MG63 (cell line): Measurements from ENCODE around the gene PLAC8L1. TPM values are rescaled to one million over a fixed set of nuclear protein-coding genes. Genes with fewer than 3 reads are reported as not detected.

Source experiments
- DNase-seq: peaks from one replicate; pipeline ENCODE4 v3.0.0-alpha.2; 2020
- H3K27me3 ChIP-seq: fragments of 250-450 bp; sonication (Bioruptor Pico); 2 replicates; pipeline ENCODE4 v1.5.1; 2020; ENCODE audit warnings: mild to moderate bottlenecking, moderate library complexity
- H3K36me3 ChIP-seq: fragments of 250-450 bp; sonication (Bioruptor Pico); 2 replicates; pipeline ENCODE4 v1.5.1; 2020; ENCODE audit warnings: mild to moderate bottlenecking, moderate library complexity
- H3K4me3 ChIP-seq: fragments of 250-450 bp; sonication (Bioruptor Pico); 2 replicates; pipeline ENCODE4 v1.5.1; 2020; ENCODE audit warnings: mild to moderate bottlenecking, moderate library complexity
- H3K9me3 ChIP-seq: fragments of 250-450 bp; sonication (Bioruptor Pico); 2 replicates; pipeline ENCODE4 v1.5.1; 2020; ENCODE audit warnings: mild to moderate bottlenecking, moderate library complexity
- total RNA-seq: library from RNA; depleted of rRNA; stranded (reverse); fragments of >200 nt; shearing (Covaris generic); gene quantifications from 2 replicates; pipeline ENCODE4 v1.2.3, GENCODE V29; 2014; ENCODE audit warnings: low replicate concordance

PLAC8L1 gene
- total RNA-seq, 1 experiment from 2014 or later, result not detected

DNA sequence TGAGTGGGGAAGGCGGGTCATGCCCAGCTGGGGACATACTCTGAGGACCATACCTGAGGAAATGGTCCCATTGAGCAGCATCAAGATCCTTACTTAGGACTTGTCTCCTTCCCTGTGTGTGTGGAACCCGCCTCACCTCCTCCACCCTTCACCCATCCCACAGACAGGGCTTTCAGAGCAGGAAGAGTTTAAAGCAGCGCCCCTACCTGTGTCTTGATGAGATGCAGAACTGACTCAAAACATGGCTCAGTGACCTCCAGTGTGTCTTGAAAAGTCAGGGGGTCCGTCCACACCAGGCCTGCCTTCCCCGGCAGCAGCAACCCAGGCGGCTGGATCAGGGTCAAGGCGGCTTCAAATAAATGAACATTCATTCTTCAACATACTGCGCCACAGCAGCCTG is 38.4 kb downstream of the PLAC8L1 start:
- Histone ChIP-seq H3K4me3 (no peak overlapping the region), H3K27me3 (peaks cover 5% of the 10 kb centered on the region; the same call in 1 of the 2 replicates), H3K9me3 (no peaks in the 10 kb centered on the region), H3K36me3 (no peaks in the 10 kb centered on the region)
- no peak for DNase-seq

DNA sequence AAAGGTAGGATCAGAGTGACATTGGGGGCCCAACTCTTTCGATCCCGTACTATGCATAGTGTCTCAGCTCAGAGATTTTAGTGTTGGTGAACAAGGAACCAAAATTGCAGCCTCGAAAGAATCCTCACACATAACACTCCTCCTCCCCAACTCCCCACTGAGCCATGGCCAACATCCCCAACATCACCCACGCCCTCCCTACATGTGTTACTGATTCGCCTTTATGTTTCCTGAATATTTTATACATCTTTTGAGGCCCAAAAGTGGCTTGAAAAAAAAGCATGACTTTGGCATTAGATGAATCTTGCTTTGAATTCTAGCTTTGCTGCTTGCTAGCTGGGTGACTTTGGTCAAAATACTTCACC is 45.2 kb downstream of the PLAC8L1 start:
- DNase-seq, result no peak
- H3K4me3 ChIP-seq, result no peak overlapping the region
- peaks cover under 1% of the 10 kb centered on the region for H3K27me3 ChIP-seq
- H3K36me3 ChIP-seq, result no peaks in the 10 kb centered on the region
- no peaks in the 10 kb centered on the region for H3K9me3 ChIP-seq

DNA sequence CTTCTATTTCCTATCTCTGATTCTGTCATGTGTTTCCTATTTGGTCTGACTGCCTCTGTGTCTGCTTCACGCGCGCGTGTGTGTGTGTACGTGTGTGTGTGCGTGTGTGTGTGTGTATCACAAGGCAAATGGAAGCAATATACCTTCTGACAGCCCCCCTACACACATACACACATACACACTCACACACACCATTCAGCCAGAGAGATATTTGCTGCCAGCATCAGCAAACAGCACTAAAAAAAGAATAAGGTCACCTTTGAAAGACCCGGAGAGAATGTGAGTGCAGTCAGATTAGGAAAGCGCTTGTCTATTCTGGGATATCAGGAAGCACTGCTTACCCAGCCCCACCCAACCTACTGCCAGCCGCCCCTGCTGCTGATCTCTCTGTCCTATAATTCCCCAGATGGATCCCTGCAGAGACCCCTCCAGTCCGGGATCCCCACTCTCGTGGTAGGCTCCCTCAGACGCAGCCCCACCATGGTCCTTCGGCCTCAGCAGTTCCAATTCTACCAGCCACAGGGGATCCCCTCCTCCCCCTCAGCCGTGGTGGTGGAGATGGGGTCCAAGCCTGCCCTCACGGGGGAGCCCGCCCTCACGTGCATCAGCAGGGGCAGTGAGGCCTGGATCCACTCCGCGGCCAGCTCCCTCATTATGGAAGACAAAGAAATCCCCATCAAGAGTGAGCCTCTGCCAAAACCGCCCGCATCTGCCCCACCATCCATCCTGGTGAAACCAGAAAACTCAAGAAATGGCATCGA is 45.7 kb downstream of the PLAC8L1 start:
- Histone ChIP-seq H3K9me3 (no peaks in the 10 kb centered on the region), H3K4me3 (no peak overlapping the region), H3K27me3 (no peaks in the 10 kb centered on the region; the same call in 1 of the 2 replicates), H3K36me3 (no peaks in the 10 kb centered on the region)
- no peak for DNase-seq

DNA sequence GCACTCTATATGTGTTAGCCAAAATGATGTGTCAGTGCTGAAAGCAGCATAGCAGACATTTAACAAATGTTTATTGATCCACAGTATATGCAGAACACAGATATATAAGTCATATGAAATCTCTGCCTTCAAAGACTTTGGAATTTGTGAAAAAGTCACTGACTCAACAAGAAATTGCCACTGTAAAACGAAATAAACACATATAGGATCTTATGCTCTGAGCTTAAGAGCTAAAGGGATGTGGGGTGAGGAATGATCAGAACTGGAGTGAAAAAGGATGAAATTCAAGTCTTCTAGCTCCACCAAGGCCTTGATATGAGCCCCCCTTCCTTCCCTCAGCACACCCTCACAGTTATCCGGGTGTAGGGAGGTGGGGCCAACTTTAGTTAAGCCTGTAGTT is 49.9 kb downstream of the PLAC8L1 start:
- DNase-seq, result no peak
- H3K4me3 ChIP-seq, result no peak overlapping the region
- H3K27me3 ChIP-seq, result no peaks in the 10 kb centered on the region; the same call in 1 of the 2 replicates
- H3K9me3 ChIP-seq, result no peaks in the 10 kb centered on the region
- no peaks in the 10 kb centered on the region for H3K36me3 ChIP-seq

DNA sequence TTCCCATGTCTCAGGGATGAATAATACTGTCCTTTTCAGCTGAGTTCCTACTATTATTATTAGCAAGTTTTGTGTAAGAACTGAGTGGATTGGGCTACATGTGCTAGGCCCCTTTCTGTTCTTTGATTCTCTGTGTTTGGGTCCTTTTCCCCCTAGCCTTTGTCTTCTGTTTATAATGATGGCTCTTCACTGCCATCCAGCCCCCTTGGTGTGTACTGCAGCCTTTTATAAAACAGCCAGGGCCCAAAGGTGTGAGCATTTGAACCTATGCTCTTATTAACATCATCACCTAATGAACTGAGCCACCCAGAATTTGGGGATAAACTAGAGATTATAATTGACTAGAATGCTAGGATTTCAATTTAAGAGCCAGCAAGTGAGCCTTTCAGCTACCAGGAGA is 52.6 kb downstream of the PLAC8L1 start:
- Histone ChIP-seq H3K27me3 (no peaks in the 10 kb centered on the region), H3K4me3 (no peak overlapping the region), H3K9me3 (no peaks in the 10 kb centered on the region), H3K36me3 (no peaks in the 10 kb centered on the region)
- DNase-seq, result no peak

DNA sequence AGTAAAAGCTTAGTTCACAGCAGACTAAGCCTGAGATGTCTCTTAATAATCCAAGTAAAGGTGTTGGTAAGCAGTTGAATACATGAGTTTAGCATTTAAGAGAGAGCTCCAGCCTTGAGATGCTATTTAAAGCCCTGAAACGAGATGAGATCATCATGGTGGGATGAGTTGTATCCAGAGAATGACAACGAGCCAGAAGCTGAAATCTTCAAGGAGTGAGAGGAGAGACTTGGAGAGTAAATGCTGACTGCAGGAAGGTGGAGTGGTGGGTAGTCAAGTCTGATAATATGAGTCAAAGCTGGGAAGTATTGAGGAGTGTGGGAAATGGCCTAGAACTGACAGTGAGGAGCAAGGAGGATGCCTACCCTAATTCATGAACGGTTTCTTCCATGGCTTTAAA is 53.7 kb downstream of the PLAC8L1 start:
- H3K9me3 ChIP-seq, result no peaks in the 10 kb centered on the region
- no peaks in the 10 kb centered on the region for H3K27me3 ChIP-seq
- DNase-seq, result no peak
- H3K4me3 ChIP-seq, result no peak overlapping the region
- H3K36me3 ChIP-seq, result no peaks in the 10 kb centered on the region

DNA sequence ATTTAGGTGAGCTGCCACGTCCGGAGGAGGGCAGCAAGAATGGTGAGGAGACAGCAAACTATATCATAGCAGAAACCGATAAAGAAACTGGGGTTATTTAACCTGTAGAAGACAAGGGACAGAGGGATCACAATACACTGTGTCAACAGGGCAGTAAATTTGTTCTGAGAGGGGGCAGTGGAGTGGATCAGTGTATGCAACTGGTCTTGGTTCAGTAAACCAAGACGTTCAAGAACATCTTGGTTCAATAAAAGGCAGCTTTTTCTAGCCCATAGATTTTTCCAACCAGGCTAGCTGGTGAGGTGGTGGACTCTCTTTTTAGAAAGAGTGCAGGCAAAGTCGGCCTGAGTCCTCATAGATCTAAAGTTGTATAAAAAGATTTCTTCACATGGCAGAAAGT is 55.3 kb downstream of the PLAC8L1 start:
- DNase-seq, result no peak
- Histone ChIP-seq H3K36me3 (no peaks in the 10 kb centered on the region), H3K27me3 (no peaks in the 10 kb centered on the region), H3K4me3 (no peak overlapping the region), H3K9me3 (no peaks in the 10 kb centered on the region)

DNA sequence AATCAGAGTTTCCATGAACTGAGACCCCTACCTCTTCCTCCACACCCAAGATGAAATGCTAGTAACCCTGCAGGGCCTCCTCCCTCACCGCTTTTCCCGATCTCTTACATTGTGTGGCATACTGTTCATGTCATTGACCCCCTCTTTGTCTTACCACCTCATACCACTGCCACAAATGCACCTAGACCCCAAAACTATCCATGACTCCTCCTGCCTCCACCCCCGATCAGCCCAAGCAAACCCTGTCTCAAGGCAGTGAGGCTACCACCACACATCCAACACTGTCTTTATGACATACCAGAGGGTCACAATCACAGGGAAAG is 55.7 kb downstream of the PLAC8L1 start:
- Histone ChIP-seq H3K36me3 (no peaks in the 10 kb centered on the region), H3K4me3 (no peak overlapping the region), H3K27me3 (no peaks in the 10 kb centered on the region), H3K9me3 (no peaks in the 10 kb centered on the region)
- DNase-seq, result no peak

DNA sequence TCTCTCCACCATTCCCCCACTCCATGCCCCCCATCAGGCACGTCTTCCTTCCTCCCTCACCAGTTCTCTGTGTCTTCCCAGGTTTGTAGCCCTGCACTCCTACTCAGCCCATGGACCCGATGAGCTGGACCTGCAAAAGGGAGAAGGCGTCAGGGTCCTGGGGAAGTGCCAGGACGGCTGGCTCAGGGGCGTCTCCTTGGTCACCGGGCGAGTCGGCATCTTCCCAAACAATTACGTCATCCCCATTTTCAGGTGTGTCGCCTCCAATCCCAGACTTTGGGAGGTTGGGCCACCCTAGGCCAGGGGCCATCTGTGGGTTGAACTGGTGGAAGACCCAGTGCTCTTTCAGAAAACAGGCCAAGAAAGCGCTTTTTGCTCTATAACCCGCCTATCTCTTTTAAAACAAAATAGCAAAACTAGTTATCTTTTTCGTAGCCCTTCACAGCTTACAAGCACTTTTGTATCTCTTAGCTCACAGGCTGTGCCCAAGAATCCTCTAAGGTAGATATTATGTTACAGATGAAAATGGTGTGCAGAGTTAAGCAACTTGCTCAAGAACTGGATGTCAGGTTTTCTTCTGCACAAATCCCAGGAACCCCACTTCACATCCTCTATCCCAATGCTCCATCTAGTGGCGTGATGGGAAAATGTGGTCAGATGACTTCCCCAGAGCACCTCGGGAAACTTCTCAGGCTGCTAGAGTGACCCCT is 56.2 kb downstream of the PLAC8L1 start:
- Histone ChIP-seq H3K4me3 (no peak overlapping the region), H3K9me3 (no peaks in the 10 kb centered on the region), H3K27me3 (no peaks in the 10 kb centered on the region), H3K36me3 (no peaks in the 10 kb centered on the region)
- DNase-seq, result peak; percentile 44

DNA sequence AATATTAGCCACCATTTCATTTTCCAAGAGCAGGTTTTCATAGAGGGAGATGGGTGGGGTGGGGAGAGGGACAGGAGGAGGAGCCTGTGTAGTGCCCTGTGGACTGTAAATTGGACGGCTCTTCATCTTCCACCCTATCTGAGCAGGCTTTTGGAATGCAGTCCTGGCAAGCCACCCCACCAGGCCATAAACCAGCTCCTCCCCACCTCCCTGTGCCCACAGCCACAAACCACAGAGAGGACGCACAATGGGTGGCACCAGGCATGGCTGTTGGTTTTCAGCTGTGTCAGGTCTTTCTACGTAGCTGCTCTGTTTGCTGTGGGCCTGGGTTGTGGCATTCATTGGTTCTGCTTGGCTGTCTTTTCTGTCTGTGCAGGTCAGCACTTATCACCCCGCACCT is 58.0 kb downstream of the PLAC8L1 start:
- Histone ChIP-seq H3K9me3 (no peaks in the 10 kb centered on the region), H3K36me3 (no peaks in the 10 kb centered on the region), H3K4me3 (no peak overlapping the region), H3K27me3 (no peaks in the 10 kb centered on the region)
- no peak for DNase-seq

DNA sequence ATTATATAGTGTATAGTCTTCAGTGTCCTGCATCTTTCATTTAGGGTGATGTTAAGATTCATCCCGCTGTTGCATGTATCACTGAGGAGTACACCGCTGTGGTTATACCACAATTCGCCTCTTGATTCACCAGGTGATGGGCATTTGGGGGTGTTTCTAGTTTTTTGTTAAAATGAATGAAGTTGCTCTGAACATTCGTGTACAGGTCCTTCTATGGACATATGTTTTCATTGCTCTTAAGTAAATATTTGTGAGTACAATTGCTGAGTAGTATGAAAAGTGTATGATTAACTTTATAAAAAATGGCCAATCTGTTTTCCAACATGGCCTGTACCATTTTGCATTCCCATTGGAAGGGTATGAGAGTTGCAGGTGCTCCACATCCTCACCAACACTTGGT is 61.7 kb downstream of the PLAC8L1 start:
- no peak for DNase-seq
- no peaks in the 10 kb centered on the region for H3K36me3 ChIP-seq
- H3K9me3 ChIP-seq, result no peaks in the 10 kb centered on the region
- no peak overlapping the region for H3K4me3 ChIP-seq
- H3K27me3 ChIP-seq, result no peaks in the 10 kb centered on the region

DNA sequence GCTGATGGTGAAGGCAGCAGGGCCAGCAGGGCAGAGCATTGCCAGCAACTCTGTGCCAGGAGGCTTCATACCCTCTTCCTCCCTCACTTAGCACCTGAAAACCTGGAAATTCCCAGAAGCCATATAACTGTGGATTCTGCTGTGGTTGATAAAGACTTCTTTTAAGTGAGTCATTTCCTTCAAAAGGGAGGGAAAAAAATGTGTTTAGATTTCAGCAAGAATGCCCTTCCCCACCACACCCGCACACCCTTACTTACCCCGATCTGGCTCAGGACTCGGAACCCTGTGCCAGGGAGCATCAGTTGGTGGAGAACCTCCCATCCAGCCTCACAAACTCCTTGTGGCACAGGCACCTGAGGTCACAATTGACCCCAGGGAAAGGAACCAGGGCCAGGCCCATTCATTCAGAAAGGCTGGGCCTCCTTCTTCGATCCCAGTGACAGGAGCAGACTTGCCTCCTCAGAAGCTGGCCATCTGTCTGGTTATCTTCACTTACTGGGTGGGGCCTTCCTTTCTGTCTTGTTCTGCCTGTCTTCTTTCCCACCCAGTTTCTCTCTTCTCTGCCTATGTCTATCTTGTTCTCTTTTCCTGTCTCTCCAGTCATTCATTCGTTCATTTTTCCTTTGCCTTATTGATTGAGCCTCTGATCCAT is 62.6 kb downstream of the PLAC8L1 start:
- Histone ChIP-seq H3K4me3 (no peak overlapping the region), H3K36me3 (no peaks in the 10 kb centered on the region), H3K27me3 (no peaks in the 10 kb centered on the region), H3K9me3 (no peaks in the 10 kb centered on the region)
- DNase-seq, result peak; percentile 79

DNA sequence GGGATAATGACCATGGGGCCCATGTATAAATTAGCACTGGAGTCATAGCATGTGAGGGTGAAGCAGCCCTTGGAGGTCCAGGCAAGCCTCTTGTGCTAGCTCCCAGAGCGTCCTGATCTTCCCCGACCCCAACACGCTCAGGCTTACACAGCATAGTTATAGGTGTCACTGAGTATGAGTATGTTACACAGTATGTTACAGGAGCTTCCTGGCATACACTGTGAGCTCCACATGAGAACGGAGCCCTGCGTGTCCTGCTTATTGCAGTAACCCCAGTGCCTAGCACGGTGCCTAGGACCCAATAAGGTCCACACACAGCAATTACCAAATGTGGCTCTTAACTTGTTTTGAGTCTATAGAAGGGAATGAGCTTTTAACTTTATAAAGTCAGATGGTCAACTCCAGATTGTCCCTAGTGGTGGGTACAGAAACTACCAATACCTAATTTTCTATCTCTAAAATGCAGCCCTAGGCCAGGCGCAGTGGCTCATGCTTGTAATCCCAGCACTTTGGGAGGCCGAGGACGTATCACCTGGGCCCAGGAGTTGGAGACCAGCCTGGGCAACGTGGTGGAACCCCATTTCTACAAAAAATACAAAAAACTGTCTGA is 64.1 kb downstream of the PLAC8L1 start:
- H3K9me3 ChIP-seq, result no peaks in the 10 kb centered on the region
- no peak overlapping the region for H3K4me3 ChIP-seq
- no peak for DNase-seq
- H3K27me3 ChIP-seq, result no peaks in the 10 kb centered on the region
- H3K36me3 ChIP-seq, result no peaks in the 10 kb centered on the region

DNA sequence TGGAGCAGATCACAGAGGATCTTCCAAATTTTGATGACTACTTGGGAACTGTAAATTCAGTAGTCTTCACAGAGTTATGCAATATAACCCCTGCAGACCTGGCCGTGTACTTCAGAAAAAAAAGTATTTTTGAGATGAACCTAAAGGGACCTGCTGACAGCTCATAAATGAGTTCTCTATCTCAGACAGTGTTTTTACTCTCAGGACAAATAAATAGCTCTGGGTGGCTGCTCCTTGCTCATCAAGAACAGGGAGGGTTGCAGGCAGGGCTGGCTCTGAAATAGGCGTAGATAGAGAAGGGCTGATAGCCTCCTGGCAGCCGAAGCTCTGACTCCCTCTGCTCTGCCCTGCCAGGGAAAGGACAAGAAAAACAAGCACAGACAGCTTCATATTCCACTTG is 64.8 kb downstream of the PLAC8L1 start:
- Histone ChIP-seq H3K9me3 (no peaks in the 10 kb centered on the region), H3K36me3 (no peaks in the 10 kb centered on the region), H3K27me3 (no peaks in the 10 kb centered on the region), H3K4me3 (no peak overlapping the region)
- DNase-seq, result no peak

DNA sequence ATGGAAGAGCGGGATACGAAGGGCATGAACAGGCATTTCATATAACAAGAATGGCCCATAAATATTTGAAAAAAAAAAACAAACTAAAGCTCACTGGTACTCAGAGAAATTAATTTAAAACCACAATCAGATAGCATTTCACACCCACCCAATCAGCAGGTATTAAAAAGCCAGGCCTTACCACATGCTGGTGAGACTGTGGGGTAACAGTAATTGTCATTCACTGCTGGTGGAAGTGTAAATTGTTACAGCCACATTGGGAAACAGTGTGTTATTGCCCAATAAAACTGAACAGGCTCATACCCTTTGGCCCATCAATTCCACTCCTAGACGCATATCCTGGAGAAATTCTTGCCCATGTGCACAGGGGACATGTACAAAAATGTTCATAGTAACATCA is 66.0 kb downstream of the PLAC8L1 start:
- Histone ChIP-seq H3K27me3 (no peaks in the 10 kb centered on the region), H3K9me3 (no peaks in the 10 kb centered on the region), H3K36me3 (no peaks in the 10 kb centered on the region), H3K4me3 (no peak overlapping the region)
- no peak for DNase-seq

DNA sequence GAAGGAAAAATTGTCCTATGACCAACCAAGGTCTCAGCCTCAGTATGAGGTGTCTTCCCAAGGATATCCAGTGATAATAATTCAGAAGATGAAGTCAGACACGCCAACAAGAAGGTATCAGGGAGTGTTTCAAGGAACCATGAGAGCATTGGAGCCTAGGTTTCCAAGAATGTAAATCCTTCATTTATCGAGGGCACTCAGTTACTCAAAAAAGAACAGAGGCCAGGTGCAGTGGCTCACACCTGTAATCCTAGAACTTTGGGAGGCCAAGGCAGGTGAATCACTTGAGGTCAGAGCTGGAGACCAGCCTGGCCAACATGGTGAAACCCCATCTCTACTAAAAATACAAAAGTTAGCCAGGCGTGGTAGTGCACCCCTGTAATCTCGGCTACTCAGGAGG is 70.8 kb downstream of the PLAC8L1 start:
- H3K36me3 ChIP-seq, result no peaks in the 10 kb centered on the region
- DNase-seq, result no peak
- H3K9me3 ChIP-seq, result no peaks in the 10 kb centered on the region
- no peaks in the 10 kb centered on the region for H3K27me3 ChIP-seq
- H3K4me3 ChIP-seq, result no peak overlapping the region
